NCI-H2081 (cell line): Measurements from ENCODE around the gene TUBA4B.

ENCODE experiments used
- DNase-seq, 2 experiments: peaks; one replicate each; lab custom pipeline; 2025; lab: John Stamatoyannopoulos, UW

The TUBA4B gene

GRCh38 chr2:219218732-219219701 lies 34.0 kb upstream of the TUBA4B start, which contains the start of gene ABCB6:
TSS of gene ABCB6 (minus strand) at chr2:219218958. CDS start at chr2:219218673, 285 bp downstream.
- DNase-seq: peak; percentile 95

GRCh38 chr2:219219784-219220532 lies 33.1 kb upstream of the TUBA4B start:
- no peak for DNase-seq

GRCh38 chr2:219220652-219221402 lies 32.2 kb upstream of the TUBA4B start:
- DNase-seq: no peak

DNA sequence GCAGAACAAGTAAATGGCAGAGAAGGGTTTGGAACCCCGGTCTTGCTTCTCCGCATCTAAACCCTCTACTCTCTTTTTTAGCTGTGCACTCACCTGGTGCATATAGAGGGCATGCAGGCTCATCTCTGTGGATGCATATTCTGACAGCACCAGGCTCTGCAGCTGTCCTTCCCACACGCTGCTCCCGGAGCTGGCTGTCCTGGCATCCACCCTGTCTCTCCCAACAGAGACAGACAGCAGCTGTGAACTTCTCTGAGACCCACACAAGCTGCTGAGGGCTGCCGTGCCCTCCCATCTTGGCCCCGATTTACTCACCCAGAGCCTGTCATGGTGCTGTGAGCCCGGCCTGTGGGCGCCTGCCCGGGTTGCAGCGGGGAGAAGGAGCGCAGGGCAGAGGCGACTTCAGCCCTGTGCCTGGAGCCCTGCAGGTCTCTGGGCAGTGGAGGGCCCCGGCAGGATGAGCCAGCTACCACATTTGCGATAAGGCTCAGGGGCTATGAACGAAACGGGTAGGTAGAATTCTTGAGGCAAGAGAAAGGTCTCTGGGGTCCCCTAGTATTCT lies 31.0 kb upstream of the TUBA4B start:
- DNase-seq: no peak

GRCh38 chr2:219223831-219224610 lies 29.0 kb upstream of the TUBA4B start:
- DNase-seq: no peak

DNA sequence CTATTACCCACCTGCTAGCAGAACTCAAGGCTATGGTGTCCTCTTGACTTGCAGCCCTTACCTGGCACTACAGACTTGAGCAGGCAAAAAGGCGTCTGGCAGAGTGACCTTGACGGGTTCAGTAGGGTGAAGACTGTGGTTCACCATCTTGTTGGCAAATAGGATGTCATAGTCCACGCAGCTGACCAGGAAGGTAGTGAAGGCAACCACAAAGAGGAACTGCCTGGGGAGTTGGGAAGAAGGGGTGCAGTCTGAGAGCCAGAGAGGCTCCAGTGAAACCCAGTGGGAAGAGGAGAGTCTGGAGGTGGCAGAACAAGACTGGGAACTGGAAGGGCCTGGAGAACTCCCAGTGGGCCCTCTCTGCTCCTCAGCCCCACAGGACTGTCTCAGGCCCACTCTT lies 27.7 kb upstream of the TUBA4B start:
- DNase-seq: no peak

DNA sequence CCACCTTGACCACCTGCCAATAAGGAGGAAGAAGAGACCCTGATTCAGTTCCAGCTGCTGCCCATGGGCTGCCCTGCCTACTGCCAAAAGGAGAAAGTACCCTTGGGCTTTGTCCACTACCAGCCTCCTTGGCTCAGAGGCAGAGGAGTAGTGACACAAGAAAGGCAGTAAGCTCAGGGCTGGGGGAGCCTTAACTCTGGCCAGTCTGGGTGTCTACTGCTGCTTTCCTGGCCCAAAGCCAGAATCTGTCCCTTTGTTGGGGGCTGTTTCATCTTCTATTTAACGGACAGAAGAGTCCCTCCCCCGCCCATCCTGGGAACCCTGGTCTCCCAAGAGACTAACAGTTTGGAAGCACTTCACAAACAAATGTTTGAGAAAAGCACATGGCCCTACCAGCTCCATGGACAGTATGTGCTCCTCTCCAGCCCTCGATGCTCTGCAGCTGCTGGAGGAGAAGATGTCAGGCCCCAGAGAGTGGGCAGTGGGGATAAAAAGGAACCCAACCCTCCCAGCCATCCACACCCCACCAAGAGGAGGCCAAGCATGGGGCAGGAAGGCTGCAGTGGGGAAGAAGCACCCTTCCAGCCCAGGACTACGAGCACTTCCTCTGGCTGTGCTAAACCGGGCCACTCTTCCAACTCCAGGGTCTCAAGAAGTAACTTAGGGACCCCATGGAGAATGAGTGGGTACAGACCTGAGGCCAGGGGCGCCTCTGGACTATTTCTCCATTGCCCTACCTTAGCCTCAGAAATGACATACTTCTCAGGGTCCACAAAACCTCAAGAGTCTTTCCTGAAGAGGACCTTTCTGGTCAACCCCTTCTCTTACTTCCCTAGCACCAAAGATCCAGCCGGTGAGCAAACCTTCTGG lies 24.8 kb upstream of the TUBA4B start:
- DNase-seq: no peak

DNA sequence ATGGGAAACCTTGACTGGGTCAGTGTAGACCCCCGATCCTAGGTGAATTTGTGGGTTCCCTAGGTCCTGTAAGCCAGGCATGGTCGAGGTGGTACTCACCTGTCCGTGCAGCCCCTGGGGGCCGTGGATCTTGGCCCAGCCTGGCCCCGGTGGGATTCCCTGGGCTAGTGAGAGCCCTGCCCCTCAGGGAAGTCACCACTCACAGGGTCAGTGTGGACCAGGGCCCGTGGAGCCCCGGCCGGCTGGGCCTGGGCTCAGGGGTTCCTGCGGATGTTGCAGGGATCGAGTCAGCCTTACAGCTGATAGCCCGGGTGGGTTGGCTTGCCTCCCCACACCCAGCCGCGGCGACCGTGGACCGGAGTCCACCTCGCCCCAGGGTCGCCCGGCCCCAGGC lies 24.1 kb upstream of the TUBA4B start:
- DNase-seq: no peak

DNA sequence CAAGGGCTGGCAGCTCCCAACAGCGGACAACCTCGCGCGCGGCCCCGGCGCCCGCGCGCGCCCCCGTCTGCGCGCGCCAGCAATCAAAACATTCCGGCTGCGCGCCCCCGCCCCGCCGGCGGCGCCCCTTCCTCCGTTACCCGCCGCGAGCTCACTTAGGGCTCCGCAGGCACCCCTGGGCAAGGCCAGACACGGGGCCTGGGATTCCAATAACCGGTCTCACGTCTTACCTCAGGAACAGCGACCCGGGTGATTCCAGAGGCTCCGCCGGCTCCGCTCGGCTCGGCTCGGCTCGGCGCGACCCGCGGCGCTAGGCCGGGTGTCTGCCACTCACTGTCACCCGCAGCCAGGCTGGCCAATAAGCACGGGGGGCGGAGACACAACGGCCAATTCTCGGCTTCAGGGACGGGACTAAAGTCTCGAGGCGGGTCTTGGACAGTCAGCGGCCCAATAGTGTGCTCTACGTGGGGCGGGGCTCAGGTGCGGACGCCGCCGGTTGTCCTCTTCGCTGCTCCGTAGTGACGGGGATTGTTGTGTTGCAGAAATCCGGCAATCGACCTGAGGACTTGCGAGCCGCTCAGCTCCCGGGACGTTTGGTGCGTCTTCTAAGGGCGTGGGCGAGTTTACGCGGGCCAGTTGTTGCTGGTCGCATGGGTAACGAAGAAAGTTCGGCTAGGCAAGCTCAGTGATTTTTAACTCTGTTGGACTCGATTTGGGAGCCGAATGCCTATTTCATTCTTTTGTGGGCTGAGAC lies 23.6 kb upstream of the TUBA4B start, which contains the start of the genes ANKZF1 and ATG9A:
TSS of gene ANKZF1 (plus strand) at position 502 of the 754 bp plus-strand sequence. CDS start 452 bp downstream, outside the sequence.
TSS of gene ATG9A (minus strand) at position 332 of the 754 bp plus-strand sequence. CDS start 1,612 bp downstream, outside the sequence.
- peak; percentile 97 to 99 for DNase-seq

- DNase-seq: peak; percentile 22 to 28
Observed at GRCh38 chr2:219230059-219230540, 22.9 kb upstream of the TUBA4B start.

GRCh38 chr2:219234331-219234730 lies 18.7 kb upstream of the TUBA4B start:
- DNase-seq: no peak

DNA sequence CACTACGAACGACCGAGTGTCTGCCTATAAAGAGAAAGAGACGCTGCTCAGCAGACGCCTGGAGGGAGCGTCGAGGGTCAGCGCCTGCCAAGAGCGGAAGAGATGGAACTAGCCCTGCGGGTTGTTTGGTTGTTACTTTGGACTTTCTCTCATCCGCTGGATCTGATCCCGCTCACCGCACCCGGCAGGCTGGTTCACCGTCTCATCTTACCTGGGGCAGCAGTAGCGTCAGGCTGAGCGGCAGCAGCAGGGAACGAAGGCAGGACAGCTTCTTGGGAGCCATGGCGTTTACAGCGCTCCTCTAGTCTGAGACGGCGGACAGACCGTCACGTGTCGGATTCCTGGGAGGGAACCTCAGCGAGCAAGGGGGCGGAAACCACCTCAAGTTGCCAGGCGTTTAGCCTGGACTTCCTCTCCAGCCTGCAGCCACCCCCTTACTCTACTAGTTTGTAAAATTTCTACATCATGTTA lies 9.7 kb upstream of the TUBA4B start:
- no peak for DNase-seq

GRCh38 chr2:219244789-219245147 lies 8.3 kb upstream of the TUBA4B start:
- DNase-seq: no peak

- DNase-seq: peak; percentile 85 to 91
Observed at GRCh38 chr2:219245148-219245898, 7.7 kb upstream of the TUBA4B start, which contains the start of the genes GLB1L and STK16. TSS of gene GLB1L (minus strand) at chr2:219245444. CDS start at chr2:219243573, 1,871 bp downstream. TSS of gene STK16 (plus strand) at chr2:219245479. CDS start at chr2:219246000, 521 bp downstream.

GRCh38 chr2:219245899-219246230 lies 7.2 kb upstream of the TUBA4B start:
- DNase-seq: no peak

- DNase-seq: no peak
Observed at GRCh38 chr2:219246559-219246958, 6.5 kb upstream of the TUBA4B start.

- no peak for DNase-seq
Observed at GRCh38 chr2:219247678-219248642, 5.1 kb upstream of the TUBA4B start.
